Raji (cell line): Measurements from ENCODE around the gene STXBP2.

Experiments used
- POLR2A ChIP-seq: IDR thresholded peaks from 2 replicates; pipeline ENCODE4 v1.6.1; 2011; ENCODE audit warnings: low read depth, low read length, control low read depth; ENCODE audit not compliant: insufficient read depth

STXBP2 gene

DNA sequence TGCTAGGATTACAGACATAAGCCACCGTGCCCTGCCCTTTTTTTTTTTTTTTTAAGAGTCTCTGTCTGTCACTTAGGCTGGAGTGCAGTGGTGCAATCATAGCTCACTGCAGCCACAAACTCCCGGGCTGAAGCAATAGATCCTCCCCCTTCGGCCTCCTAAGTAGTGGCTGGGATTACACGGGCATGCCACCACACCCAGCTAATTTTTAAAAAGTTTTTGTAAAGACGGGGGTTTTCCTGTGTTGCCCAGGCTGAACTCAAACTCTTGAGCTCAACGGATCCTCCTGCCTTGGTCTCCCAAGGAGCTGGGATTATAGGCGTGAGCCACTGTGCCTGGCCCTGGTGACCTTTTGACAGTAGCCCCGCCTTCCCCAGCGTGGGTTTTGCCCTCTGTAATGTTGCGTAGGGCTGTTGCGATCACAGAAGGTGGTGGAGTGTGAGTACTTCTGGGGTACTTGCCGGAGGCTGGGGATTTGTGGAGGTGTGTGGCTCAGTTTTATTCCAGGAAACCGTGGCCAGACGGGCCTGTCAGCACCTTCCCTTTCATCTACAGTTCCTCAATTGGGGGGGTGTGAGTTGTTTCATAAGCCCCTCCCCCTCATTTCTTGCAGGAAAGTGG lies 20.3 kb downstream of the STXBP2 start:
- no peak for TF ChIP-seq POLR2A

DNA sequence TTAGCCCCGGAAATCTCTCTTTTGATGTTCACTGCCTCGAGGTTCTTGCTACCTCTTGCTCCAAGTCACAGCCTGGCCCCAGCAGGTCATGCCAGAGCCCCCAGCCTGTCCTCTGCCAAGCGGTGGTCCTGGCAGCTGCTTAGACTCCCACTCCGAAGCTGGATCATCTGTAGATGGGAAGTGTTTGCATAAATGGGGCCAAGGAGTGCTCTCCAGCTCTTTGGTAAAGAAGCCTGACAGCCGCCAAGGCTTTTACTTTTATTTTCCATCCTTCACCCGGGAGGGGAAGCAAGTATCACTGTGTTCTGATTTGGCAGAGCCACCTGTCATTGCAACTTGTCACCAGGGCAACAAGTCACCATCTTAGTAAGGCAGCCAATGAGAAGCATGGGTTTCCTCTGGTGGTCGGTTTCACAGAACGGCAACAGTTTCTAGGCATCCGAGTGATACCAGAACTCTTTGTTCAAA lies 21.3 kb downstream of the STXBP2 start:
- peak; percentile 48; the same call in 1 of the 2 replicates for TF ChIP-seq POLR2A

DNA sequence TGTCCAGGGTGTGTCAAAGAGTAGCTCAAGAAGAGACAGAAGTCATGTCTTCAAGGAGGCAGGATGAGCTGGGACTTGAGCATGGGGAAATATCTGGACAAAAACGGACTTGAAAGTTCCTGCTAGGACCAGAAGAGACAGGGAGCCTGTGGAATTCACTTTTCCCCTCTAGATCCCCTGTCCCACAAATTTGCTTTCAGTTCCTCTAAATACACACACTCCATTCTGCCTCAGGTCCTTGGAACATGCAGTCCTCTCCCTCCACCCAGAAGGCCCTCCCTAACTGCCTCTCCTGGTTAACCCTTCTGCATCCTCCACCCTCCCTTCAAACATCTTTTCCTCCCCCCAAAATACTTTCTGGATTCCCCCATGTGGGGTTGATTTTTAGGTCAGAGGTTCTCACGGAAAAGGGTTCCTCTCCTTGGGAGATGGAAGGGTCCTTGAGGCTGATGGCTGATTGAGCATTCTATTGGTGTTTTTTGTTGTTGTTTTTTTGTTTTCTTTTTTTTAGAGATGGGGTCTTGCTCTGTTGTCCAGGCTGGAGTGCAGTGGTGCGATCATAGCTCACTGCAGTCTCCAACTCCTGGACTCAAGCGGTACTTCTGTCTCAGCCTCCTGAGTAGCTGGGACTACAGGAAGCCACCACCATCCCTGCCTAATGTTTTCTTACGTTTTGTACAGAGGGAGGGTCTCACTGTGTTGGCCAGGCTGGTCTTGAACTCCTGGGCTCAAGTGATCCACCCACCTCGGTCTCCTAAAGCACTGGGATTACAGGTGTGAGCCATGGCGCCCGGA lies 25.0 kb downstream of the STXBP2 start:
- no peak for TF ChIP-seq POLR2A

DNA sequence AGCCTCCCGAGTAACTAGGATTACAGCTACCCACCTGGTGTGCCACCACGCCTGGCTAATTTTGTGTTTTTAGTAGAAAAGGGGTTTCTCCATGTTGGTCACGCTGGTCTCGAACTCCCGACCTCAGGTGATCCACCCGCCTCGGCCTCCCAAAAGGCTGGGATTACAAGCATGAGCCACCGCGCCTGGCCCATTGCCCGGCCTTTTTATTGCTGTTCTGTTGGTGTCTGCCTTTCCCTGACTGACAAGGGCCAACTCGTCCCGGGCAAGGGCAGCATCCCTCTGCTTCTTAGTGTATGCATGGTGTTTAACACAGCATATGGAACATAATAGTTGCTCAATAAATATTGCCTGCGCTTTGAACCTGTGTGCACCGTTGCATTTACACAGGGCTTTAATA lies 25.7 kb downstream of the STXBP2 start:
- no peak for TF ChIP-seq POLR2A

DNA sequence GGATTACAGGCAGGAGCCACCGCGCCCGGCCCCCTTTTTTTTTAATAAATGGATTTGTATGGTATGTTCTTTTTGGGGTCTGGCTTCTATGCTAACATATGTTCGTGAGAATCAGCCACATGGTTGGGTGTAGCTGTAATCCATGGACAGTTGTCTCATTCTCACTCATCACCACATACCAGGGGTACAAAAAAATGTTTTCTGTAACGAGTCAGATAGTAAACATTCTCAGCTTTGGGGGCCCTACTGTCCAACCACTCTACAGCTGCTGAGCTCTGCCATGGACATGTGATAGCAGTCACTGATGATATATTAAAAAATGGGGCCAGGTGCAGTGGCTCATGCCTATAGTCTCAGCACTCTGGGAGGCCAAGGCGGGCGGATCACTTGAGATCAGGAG lies 26.8 kb downstream of the STXBP2 start:
- no peak for TF ChIP-seq POLR2A

DNA sequence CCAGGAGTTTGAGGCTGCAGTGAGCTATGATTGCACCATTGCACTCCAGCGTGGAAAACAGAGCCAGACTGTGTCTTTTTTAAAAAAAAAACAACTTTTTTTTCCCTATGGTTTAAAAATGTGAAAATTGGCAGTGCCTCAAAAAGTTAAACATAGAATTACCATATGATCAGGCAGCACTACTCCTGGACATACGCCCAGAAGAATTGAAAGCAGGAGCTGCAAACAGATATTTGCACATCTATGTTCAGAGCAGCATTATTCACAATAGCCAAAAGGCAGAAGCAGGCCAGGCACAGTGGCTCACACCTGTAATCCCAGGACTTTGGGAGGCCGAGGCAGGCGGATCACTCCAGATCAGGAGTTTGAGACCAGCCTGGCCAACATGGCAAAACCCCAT lies 28.2 kb downstream of the STXBP2 start:
- TF ChIP-seq POLR2A = no peak

DNA sequence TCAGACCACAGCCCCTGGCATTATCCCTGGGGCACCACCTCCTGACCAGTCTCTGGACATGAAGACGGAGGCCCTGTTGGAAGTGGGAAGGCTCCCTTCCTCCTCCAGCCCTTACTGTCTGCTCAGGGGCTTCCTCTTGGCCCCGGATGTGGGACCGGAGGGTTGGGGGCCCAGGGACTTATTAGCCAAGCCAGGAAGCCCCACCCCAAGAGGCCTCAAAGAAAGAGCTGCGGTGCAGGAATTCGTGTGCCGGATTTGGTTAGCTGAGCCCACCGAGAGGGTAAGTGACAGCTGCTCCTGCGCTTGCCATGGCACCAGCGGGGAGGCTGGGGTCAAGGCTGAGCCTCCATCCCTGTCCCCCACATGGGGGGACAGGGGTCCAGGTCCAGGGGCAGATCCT lies 31.9 kb downstream of the STXBP2 start, which contains the start of gene RETN:
RETN (plus strand) TSS at position 208 of the 400 bp plus-strand sequence. CDS start 278 bp downstream, outside the sequence.
- no peak for TF ChIP-seq POLR2A

DNA sequence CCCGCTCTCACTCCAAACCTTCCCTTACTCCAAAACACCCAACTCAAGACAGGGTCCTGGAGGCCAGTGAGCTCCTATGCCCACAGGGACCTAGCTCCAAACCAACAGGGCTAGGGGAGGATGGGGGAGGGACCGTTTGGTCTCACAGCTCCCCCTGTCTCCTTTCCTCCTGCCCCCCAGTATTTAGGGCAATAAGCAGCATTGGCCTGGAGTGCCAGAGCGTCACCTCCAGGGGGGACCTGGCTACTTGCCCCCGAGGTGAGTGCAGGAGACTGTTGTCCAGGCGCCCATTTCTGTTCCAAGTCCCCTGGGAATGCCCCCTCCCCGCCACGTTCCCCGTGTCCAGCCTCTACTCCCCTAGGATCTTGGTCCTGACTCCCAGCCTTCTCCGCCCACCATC lies 32.7 kb downstream of the STXBP2 start:
- TF ChIP-seq POLR2A = no peak

DNA sequence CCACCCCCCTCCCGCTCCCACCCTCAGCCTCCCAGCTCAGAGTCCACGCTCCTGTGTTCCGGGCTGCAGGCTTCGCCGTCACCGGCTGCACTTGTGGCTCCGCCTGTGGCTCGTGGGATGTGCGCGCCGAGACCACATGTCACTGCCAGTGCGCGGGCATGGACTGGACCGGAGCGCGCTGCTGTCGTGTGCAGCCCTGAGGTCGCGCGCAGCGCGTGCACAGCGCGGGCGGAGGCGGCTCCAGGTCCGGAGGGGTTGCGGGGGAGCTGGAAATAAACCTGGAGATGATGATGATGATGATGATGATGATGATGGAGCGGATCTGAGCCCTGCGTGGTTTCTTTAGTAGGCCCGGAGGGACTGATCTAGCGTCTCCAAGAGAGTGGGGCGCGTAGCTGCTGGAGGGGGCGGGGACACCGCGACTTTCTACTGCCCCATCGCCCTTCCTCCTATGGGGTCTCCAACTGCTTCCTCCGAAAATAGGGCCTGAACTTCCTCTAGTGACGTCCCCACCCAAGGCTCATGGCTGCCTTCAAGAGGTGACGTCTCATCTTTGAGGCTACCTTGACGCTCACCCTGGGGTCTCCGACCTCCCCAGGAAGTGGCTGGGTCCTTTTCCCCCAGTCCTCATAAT lies 33.4 kb downstream of the STXBP2 start:
- TF ChIP-seq POLR2A = no peak

DNA sequence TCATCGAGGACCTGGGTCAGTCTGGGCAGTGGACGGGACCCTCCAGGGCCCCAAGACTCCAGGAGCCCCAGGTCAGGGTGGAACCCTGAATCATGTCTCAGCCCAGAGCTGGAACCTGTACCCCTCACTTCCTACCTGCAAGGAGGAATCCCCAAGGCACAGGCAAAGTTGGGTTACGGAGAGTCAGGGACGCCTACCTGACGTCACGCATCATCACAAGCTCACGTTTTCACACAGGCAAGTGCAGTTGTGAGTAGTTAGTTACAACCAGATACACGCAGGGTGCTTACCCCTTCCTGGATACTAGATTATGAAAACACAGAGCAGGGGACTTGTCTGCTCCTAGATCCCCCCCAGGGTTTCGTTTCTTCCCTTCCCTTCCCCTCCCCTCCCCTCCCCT lies 33.9 kb downstream of the STXBP2 start:
- no peak for TF ChIP-seq POLR2A

DNA sequence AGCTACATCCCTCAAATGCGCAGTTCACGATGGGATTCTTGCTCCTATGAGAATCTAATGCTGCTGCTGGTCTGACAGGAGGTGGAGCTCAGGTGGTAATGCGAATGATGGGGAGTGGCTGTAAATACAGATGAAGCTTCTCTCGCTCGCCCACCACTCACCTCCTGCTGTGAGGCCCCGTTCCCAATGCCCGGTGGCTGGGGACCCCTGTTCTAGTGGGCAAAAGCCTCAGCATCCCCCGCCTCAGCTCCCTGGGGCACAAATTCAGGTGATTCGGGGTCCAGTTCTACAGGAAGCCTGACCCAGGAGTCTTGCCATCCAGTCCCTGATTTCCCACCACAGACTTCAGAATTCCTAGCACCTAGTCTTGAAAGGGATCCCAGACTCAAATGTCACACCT lies 35.6 kb downstream of the STXBP2 start:
- no peak for TF ChIP-seq POLR2A

DNA sequence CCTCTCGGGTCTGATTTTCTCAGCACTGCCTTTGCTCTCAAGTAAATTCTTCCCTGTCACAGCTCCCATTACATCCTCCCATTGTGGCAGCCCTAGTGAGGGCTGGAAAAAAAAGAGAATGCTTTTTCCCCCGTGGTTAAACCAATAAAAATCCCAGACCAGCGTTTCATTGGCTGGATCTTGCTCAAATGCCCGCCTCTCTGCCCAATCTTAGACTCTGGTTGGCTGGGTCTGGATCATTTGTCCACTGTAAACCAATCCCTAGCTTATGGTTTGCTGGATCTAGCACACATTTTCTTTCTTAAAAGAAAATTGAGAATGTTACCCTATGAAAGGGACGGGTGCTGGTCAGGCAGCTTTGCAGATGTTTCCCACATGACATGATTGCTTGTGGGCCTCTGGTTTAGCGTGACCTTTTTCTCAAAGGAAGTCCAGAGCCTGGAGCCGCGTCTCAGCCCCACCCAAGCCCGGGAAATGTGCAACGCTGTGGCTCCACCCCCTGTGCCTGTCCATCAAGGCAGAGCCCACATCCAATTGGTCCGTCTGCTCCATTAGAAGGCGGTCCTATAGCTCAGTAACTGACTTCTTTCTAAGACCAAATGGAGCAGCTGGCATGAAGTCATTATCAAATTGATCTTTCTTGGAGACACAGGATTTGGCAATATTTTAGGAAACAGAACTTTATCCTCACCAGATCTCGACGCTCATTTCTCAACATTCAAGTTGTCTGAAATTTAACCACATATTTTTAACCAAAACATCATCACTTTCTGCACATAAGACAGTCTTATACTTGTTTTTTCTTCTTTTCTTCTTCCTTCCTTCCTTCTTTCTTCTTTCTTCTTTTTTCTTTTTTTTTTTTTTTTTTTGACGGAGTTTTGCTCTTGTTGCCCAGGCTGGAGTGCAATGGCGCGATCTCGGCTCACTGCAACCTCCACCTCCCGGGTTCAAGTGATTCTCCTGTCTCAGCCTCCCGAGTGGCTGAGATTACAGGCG lies 37.4 kb downstream of the STXBP2 start:
- no peak for TF ChIP-seq POLR2A

DNA sequence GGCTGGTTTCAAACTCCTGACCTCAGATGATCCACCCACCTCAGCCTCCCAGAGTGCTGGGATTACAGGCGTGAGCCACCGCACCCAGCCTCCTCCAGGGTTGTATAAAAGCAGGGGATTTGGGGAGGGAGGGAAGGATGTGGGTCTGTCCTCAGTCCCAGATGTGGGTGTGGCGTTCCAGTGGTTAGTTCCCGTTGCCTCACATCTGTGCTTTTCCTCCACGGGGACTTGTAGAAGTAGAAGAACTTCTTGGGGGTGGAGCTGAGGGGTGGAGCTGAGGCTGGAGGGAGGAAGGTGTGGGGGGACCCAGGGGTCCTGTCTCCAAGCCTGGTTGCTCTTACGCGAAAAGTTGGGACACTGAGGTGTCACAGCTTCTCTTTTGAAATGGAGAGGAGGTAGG lies 39.5 kb downstream of the STXBP2 start:
- no peak for TF ChIP-seq POLR2A

DNA sequence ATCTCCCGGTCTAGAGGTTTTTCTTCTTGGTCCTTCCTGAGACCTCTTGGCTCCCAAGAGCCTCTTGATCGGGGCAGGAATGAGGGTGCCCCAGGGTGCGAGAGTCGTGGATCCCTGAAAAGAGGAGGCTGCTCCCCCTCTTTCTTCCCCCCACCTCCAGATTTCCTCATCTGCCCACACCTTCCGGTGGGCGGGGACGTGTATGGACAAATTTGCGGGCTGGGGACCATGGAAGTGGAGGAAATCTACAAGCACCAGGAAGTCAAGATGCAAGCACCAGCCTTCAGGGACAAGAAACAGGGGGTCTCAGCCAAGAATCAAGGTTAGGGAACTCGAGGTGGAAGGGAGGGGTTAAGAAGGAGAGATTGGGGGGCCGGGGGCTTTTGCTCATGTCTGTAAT lies 39.9 kb downstream of the STXBP2 start, which contains the start of gene MCEMP1:
MCEMP1 (plus strand) TSS at position 237 of the 400 bp plus-strand sequence; CDS start at position 268, 31 bp downstream.
- TF ChIP-seq POLR2A = no peak

DNA sequence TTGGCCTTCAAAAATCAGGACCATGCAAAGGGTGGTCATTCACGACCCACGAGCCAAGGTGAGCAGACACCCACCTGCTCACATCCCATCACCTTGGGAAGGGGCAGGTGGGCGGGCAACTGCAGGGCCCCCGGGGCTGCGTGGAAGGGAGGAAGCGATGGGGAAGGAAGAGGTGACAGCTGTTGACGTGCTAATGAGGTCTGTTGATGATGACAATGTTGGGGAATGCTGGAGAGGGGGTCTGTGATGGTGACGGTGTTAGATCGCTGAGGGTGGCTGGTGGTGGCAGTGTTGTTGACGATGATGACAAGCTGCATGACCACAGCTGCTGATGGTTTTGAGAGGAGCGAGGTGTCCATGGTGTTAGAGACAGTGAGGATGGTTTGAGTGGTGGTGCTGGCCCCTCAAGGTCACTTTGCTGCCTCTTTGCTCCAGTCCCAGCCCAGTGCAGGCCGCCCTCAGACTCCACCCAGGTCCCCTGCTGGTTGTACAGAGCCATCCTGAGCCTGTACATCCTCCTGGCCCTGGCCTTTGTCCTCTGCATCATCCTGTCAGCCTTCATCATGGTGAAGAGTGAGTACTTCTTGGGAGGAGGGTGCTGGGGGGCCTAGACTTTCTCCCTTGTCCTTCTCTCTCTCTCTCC lies 40.9 kb downstream of the STXBP2 start:
- no peak for TF ChIP-seq POLR2A
